HG02642 (cell line): ENCODE data around the gene GRIA1.

Experiments used
- ATAC-seq: cut with Tn5 transposase; IDR thresholded peaks from one replicate; pipeline ENCODE4 v1.9.1; 2021; ENCODE audit warnings: mild to moderate bottlenecking; ENCODE audit not compliant: unreplicated experiment, poor library complexity

The GRIA1 gene

GRCh38 chr5:153490118-153491037 lies at the start of gene GRIA1:
Gene GRIA1, plus strand, starts transcription at chr5:153490670.
- ATAC-seq: no peak

GRCh38 chr5:153445875-153446579 lies 44.4 kb upstream of the GRIA1 start:
- no peak for ATAC-seq

- ATAC-seq: no peak
Measured at GRCh38 chr5:153447534-153447933, 42.9 kb upstream of the GRIA1 start.

GRCh38 chr5:153456354-153456753 lies 34.1 kb upstream of the GRIA1 start:
- no peak for ATAC-seq

- no peak for ATAC-seq
Measured at GRCh38 chr5:153456993-153457392, 33.5 kb upstream of the GRIA1 start.

GRCh38 chr5:153458268-153458667 lies 32.2 kb upstream of the GRIA1 start:
- ATAC-seq: no peak

- ATAC-seq: no peak
Measured at GRCh38 chr5:153459051-153459743, 31.3 kb upstream of the GRIA1 start.

- ATAC-seq: no peak
Measured at GRCh38 chr5:153460421-153460820, 30.0 kb upstream of the GRIA1 start.

- ATAC-seq: no peak
Measured at GRCh38 chr5:153461341-153461740, 29.1 kb upstream of the GRIA1 start.

GRCh38 chr5:153463806-153464205 lies 26.7 kb upstream of the GRIA1 start:
- no peak for ATAC-seq

- ATAC-seq: no peak
Measured at GRCh38 chr5:153467546-153467945, 22.9 kb upstream of the GRIA1 start.

GRCh38 chr5:153469423-153469822 lies 21.0 kb upstream of the GRIA1 start:
- ATAC-seq: no peak

GRCh38 chr5:153470736-153471135 lies 19.7 kb upstream of the GRIA1 start:
- ATAC-seq: no peak

GRCh38 chr5:153476767-153477166 lies 13.7 kb upstream of the GRIA1 start:
- ATAC-seq: no peak

- ATAC-seq: peak; percentile 95
Measured at GRCh38 chr5:153480401-153480800, 10.1 kb upstream of the GRIA1 start.

GRCh38 chr5:153483482-153483881 lies 7.0 kb upstream of the GRIA1 start:
- no peak for ATAC-seq

- no peak for ATAC-seq
Measured at GRCh38 chr5:153485641-153486040, 4.8 kb upstream of the GRIA1 start.

- no peak for ATAC-seq
Measured at GRCh38 chr5:153486771-153487170, 3.7 kb upstream of the GRIA1 start.

- no peak for ATAC-seq
Measured at GRCh38 chr5:153489611-153490010, 859 bp upstream of the GRIA1 start.

- no peak for ATAC-seq
Measured at GRCh38 chr5:153491038-153491744, 721 bp downstream of the GRIA1 start.
